Left colon (tissue), 2 donors: Measurements from ENCODE around the gene NKX3-2. TPM values are rescaled to one million over a fixed set of nuclear protein-coding genes. Genes with fewer than 3 reads are reported as not detected.

Experiments used
- ATAC-seq: fragments of 200-7000 bp; cut with Tn5 transposase; one replicate; pipeline ENCODE4 v1.9.1; 2020; ENCODE audit warnings: mild to moderate bottlenecking, moderate library complexity
- DNase-seq, 2 donors: peaks; one replicate each; pipeline ENCODE4 v3.0.0-alpha.2; 2020
- intact Hi-C, 2 donors: fragments of 100-400 bp; cut with DNase I in 1 of 2; cut with micrococcal nuclease in 1 of 2; formaldehyde crosslinking; loops; one replicate each; pipeline versions ENCODE4 v1.11.2 to v1.14.0; 2022; cut with DNase I, micrococcal nuclease
- total RNA-seq, 2 donors: library from RNA; stranded (reverse); fragmentation: NEBNext Ultra II Directional; extraction: Animal tissue kit (Norgen Biotek cat#: 25700); gene quantifications; one replicate each; pipeline ENCODE4 v1.2.1, GENCODE V29; 2021
- donor health status: DM: no; HTN: no; CAD: no.
- donor health status: DM: yes; HTN: yes; CAD: no.

Gene NKX3-2
- total RNA-seq, 2 donors from 2014 or later = 0.09 to 2.5 TPM

- intact Hi-C loops = no loop called here
- DNase-seq = no peak
- no peak for ATAC-seq
Observed at GRCh38 chr4:13537011-13537831, 7.1 kb downstream of the NKX3-2 start.

GRCh38 chr4:13536607-13537006, 7.7 kb downstream of the NKX3-2 start:
- intact Hi-C loops = no loop called here
- ATAC-seq (no peak), DNase-seq (no peak)

GRCh38 chr4:13535708-13536361, 8.5 kb downstream of the NKX3-2 start:
- ATAC-seq (no peak), DNase-seq (no peak)
- intact Hi-C loops = no loop called here

- intact Hi-C loops = no loop called here
- ATAC-seq (no peak), DNase-seq (no peak)
Observed at GRCh38 chr4:13535118-13535517, 9.2 kb downstream of the NKX3-2 start.

GRCh38 chr4:13534344-13535063, 9.8 kb downstream of the NKX3-2 start:
- ATAC-seq = no peak
- DNase-seq = no peak
- intact Hi-C loops = no loop called here

GRCh38 chr4:13533670-13534343, 10.5 kb downstream of the NKX3-2 start:
- ATAC-seq = no peak
- intact Hi-C loops = no loop called here

GRCh38 chr4:13531625-13531998, 12.7 kb downstream of the NKX3-2 start:
- DNase-seq (no peak), ATAC-seq (no peak)
- intact Hi-C loops = no loop called here

More at GRCh38 chr4:13533670-13534343, 10.5 kb downstream of the NKX3-2 start:
- DNase-seq = no peak

GRCh38 chr4:13530823-13531624, 13.3 kb downstream of the NKX3-2 start:
- DNase-seq = no peak
- no peak for ATAC-seq
- intact Hi-C loops = no loop called here

GRCh38 chr4:13529128-13529919, 15.0 kb downstream of the NKX3-2 start:
- ATAC-seq (no peak), DNase-seq (no peak)
- intact Hi-C loops = no loop called here

- intact Hi-C loops = no loop called here
- ATAC-seq (no peak), DNase-seq (no peak)
Observed at GRCh38 chr4:13528821-13529127, 15.5 kb downstream of the NKX3-2 start.

- ATAC-seq = no peak
- intact Hi-C loops = no loop called here
- DNase-seq = no peak
Observed at GRCh38 chr4:13527981-13528820, 16.1 kb downstream of the NKX3-2 start.

GRCh38 chr4:13527192-13527980, 16.9 kb downstream of the NKX3-2 start:
- intact Hi-C loops = no loop called here
- no peak for DNase-seq
- ATAC-seq = no peak

- ATAC-seq (no peak), DNase-seq (no peak)
- intact Hi-C loops = no loop called here
Observed at GRCh38 chr4:13526658-13527057, 17.6 kb downstream of the NKX3-2 start.

GRCh38 chr4:13525606-13526281, 18.6 kb downstream of the NKX3-2 start:
- ATAC-seq = no peak
- no peak for DNase-seq
- intact Hi-C loops = no loop called here

GRCh38 chr4:13524504-13525243, 19.6 kb downstream of the NKX3-2 start:
- DNase-seq (no peak), ATAC-seq (no peak)
- intact Hi-C loops = no loop called here
